RWPE1 (cell line): Measurements from ENCODE around the gene MKRN1.
A peak's percentile ranks its signal among the peaks of the same experiment; 100 is the strongest.
"Not testable (repeated sequence)": the region's sequence is repeated elsewhere in the genome, so short reads cannot be mapped to it uniquely, and the experiment has no call there.

Experiments
- CTCF ChIA-PET: fragments of 350-600 bp; sonication (Branson Sonifier 250); formaldehyde crosslinking; extraction: SDS; loops from one replicate; lab custom pipeline; 2021; lab: Yijun Ruan, JAX
- POLR2A ChIA-PET: fragments of 400-600 bp; formaldehyde crosslinking; extraction: SDS; loops from one replicate; lab custom pipeline; 2020; ENCODE audit warnings: antibody characterized with exemption; ENCODE audit not compliant: low non-redundant PET; lab: Yijun Ruan, JAX
- DNase-seq: peaks from one replicate; pipeline ENCODE4 v3.0.0; 2012; ENCODE audit warnings: low spot score
- H3K27ac ChIP-seq: fragments of 450-650 bp; 2 replicates; pipeline ENCODE4 v1.5.1; 2017
- CTCF ChIP-seq: fragments of 450-650 bp; conservative IDR thresholded peaks from 2 replicates; pipeline ENCODE4 v1.5.1; 2017; ENCODE audit warnings: low read depth, mild to moderate bottlenecking

Gene MKRN1

GRCh38 chr7:140518370-140519006 lies 39.2 kb upstream of the MKRN1 start:
- no peak for TF ChIP-seq CTCF
- no peak for DNase-seq
- POLR2A ChIA-PET = no interaction called here
- CTCF ChIA-PET = interaction anchor here (0.6 to 2.8 kb wide), 8 partner anchors 17 to 141 kb away, joined by 3 to 31 read pairs (median 4); partner anchors contain the start of gene DENND2A
- no peak overlapping the region for H3K27ac ChIP-seq

- ChIA-PET CTCF (interaction anchor here (0.6 to 2.8 kb wide), 11 partner anchors 18 to 156 kb away, joined by 3 to 31 read pairs (median 3); partner anchors contain the start of gene DENND2A), POLR2A (no interaction called here)
- DNase-seq = peak; percentile 69
- H3K27ac ChIP-seq = no peak overlapping the region
- peak; percentile 93 for TF ChIP-seq CTCF
Measured at GRCh38 chr7:140517546-140518369, 38.5 kb upstream of the MKRN1 start.

- peak overlapping the region; percentile 40 for H3K27ac ChIP-seq
- ChIA-PET POLR2A (no interaction called here), CTCF (interaction anchor here (1.2 kb wide), 1 partner anchor 134 kb away, joined by 4 read pairs; no protein-coding TSS in a partner anchor)
- TF ChIP-seq CTCF = no peak
- DNase-seq = no peak
Measured at GRCh38 chr7:140512317-140513000, 33.2 kb upstream of the MKRN1 start.

GRCh38 chr7:140509789-140510188 lies 30.5 kb upstream of the MKRN1 start:
- ChIA-PET CTCF (no interaction called here), POLR2A (no interaction called here)
- H3K27ac ChIP-seq = no peak overlapping the region
- no peak for DNase-seq
- TF ChIP-seq CTCF = no peak

- CTCF ChIA-PET, DNase-seq, H3K27ac ChIP-seq, POLR2A ChIA-PET: not testable (repeated sequence)
Measured at GRCh38 chr7:140507556-140507955, 28.3 kb upstream of the MKRN1 start.

GRCh38 chr7:140506788-140507464 lies 27.6 kb upstream of the MKRN1 start:
- no peak overlapping the region for H3K27ac ChIP-seq
- no peak for TF ChIP-seq CTCF
- ChIA-PET POLR2A (no interaction called here), CTCF (no interaction called here)
- DNase-seq = no peak
